SK-MEL-5 (cell line): ENCODE data around the gene ATP4A. TPM values are rescaled to one million over a fixed set of nuclear protein-coding genes. Genes with fewer than 3 reads are reported as not detected.
A peak's percentile ranks its signal among the peaks of the same experiment; 100 is the strongest.

Source experiments
- DNase-seq: peaks from one replicate; pipeline ENCODE4 v3.0.0-alpha.2; 2016; ENCODE audit warnings: low read depth, low spot score
- in situ Hi-C: cut with HindIII; loops from 2 replicates; pipeline ENCODE4 v1.10.0; 2016; ENCODE audit warnings: low sequenced_read_pairs, high pct_unique_total_duplicates, low pct_unique_long_range_greater_than_20kb
- total RNA-seq: library from RNA; depleted of rRNA; stranded (reverse); fragments of >200 nt; shearing (Covaris generic); gene quantifications from 2 replicates; pipeline ENCODE4 v1.2.3, GENCODE V29; 2014

Gene ATP4A
- total RNA-seq, 1 experiment from 2014 or later, result not detected

DNA sequence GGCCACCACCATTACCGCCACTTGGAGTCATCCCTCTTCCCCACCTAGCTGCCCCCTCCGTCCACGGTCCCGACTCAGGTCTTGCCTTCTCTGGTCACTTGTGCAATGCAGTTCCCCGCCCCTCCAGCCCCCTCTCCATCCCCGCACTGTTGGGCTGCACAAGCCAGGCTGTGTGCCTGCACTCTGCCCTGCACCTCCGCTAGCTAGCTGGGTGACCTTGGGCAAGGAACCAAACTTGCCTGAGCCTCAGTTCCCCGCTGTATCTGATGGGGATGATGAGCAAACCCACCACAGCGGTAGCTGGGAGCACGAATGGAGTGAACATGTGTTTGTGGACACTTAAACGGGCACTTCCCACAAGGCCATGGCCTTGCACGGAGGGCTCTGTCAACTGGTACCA is 23.6 kb downstream of the ATP4A start:
- no peak for DNase-seq
- in situ Hi-C loops, result no loop called here

DNA sequence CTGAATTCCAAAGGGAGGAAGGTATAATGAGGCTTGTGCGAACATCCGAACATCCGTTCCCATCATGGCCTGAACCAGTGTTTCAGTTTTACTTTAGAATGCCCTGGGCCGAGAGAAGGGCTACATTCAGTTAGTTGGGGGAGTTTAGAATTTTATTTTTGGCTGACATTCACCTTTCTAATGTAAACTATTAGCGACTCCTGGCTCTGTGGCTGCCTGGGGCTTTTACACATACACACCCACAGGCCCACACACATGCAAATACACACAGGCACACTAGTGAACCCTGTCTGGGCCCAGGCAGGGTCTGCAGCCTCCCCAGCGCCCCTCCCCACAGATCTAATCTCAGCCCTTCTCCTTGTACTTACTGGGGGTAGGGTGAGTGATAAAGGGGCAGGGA is 24.1 kb downstream of the ATP4A start:
- DNase-seq, result no peak
- in situ Hi-C loops, result no loop called here

DNA sequence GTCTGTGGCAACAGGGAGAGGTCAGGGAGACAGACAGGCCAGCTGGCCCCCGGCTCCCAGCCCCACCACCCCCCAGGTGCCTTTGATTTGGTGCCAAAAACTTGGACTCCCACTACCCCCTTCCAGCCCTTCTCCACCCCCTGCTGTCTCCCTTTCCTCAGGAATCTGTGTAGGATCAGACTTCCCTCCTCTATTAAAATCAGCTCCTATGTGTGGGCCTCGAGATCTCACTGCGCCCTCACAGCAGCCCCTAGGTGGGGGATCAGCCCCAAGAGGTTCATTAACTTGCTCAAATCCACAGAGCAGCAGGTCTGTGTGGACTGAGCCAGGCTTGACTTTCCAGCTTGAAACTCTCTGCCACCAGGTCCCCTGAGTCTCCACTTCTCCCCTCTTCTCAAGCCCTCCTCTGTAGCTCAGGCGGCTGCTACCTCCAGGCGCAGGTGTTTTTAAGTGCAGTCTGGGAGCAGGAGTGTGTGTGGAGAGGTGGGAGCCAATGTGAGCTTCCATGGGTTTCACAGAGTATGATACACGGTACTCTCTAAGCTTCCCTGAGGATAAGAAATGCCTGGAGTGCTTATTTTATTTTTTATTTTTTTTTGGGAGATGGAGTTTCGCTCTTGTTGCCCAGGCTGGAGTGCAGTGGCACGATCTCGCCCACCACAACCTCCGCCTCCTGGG is 28.5 kb downstream of the ATP4A start:
- in situ Hi-C loops, result no loop called here

GRCh38 chr19:35533822-35534392 is 29.6 kb downstream of the ATP4A start:
- in situ Hi-C loops, result no loop called here
- DNase-seq, result no peak

More for the DNA sequence above, 28.5 kb downstream of the ATP4A start:
- DNase-seq, result no peak

- DNase-seq, result no peak
- in situ Hi-C loops, result no loop called here
Measured at GRCh38 chr19:35533201-35533821, 30.1 kb downstream of the ATP4A start, which contains the start of gene GAPDHS. Gene GAPDHS (plus strand): TSS chr19:35533456. CDS start chr19:35533528, 72 bp downstream.

- DNase-seq, result no peak
- in situ Hi-C loops, result no loop called here
Measured at GRCh38 chr19:35531291-35531690, 32.2 kb downstream of the ATP4A start.

DNA sequence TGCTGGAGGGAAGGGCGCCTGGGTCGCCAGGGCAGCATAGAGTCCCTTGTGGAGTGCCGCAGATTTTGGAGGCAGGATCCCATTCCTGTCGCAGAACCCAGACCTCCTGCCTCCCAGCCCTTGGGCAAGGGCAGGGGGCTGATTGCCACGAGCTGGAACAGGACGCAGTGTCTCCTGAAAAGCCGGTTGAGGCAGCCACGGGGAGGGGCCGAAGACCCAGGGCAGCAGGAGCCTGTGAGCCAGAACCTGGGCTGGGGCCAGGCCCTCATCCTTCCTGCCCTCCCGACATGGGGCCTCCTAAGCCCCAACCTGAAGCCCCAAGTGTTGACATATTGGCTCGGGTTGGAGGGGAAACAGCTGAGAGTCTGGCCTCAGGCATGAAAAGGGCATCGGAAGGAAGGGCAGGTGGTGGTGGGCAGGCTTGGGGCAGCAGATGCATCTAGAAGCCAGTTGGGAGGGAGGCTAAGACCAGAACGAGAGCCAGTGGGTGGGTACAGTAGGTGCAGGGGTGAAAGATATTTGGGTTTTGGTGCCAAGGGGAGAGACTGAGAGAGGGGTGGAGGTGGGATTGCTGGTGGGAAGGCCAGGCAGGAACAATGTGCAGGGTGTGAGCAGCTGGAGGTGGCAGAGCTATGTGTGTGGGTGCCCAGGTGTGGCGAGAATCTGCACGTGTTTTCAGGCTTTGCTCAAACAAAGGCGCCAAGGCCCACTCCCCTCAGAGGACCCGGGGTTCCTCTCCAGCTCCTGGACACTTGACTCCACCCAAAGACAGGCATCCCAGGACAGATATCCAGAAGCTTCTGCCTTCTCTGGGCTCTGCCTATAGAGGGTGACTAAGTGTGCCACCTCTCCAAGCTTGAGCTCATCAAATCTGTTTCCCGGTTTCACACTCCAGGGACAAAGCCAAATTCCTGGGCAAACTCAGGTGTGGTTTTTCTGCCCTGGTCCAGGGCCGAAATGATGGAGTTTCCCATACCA is 33.9 kb downstream of the ATP4A start:
- in situ Hi-C loops, result no loop called here

GRCh38 chr19:35528218-35529038 is 35.0 kb downstream of the ATP4A start, which contains the start of gene SBSN:
Gene SBSN (minus strand): TSS chr19:35528311. CDS start chr19:35528281, 30 bp downstream.
- in situ Hi-C loops, result no loop called here
- DNase-seq, result no peak

More for the DNA sequence above, 33.9 kb downstream of the ATP4A start:
- DNase-seq, result no peak

DNA sequence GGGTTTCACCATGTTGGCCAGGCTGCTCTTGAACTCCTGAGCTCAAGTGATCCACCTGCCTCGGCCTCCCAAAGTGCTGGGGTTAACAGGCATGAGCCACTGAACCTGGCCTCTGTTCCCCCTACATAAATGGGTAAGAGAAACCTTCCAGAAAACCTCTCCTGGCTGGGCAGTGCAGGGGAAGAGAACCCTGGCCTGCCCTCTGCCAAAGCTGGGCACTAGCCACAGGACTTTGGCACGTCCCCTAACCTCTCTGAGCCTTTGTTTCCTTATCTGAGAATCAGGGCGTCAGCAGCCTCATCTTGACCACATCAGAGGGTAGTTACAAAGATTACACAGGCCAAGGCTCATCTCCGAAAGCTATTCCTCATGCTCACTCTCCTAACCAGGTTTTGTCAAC is 37.6 kb downstream of the ATP4A start:
- in situ Hi-C loops, result no loop called here
- DNase-seq, result no peak

DNA sequence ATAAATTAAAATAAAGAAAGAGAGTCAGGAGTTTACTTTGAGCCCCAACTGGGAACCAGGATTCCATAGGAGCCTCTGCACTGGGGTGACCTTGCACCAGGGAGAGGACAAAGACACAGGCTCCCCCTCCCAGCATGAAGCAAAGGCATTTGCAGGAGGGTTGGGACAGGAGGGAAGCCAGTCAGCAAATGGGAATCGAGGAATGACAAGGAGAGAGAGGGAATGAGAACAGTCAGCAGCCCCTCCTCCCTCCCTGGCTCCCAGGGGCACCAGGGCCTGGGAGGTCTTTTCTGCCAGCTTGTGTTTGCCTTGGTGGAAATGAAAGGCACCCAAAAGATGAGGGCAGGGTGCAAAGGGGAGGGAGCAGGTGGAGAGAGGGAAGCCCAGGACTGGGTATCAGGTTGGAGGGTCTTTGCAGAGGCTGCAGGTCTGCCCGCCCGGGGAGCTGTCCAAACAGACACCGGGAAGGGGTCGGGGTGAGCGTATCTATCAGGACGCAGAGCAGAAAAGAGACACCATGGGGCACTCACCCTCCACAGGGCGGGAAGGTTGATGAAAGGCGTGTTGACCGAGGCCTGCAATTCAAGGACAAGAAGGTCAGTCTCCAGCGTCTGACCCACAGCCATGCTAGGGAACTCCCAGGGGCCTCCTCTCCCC is 39.1 kb downstream of the ATP4A start:
- in situ Hi-C loops, result no loop called here
- DNase-seq, result no peak

- in situ Hi-C loops, result no loop called here
- no peak for DNase-seq
Measured at GRCh38 chr19:35522745-35523327, 40.6 kb downstream of the ATP4A start.

DNA sequence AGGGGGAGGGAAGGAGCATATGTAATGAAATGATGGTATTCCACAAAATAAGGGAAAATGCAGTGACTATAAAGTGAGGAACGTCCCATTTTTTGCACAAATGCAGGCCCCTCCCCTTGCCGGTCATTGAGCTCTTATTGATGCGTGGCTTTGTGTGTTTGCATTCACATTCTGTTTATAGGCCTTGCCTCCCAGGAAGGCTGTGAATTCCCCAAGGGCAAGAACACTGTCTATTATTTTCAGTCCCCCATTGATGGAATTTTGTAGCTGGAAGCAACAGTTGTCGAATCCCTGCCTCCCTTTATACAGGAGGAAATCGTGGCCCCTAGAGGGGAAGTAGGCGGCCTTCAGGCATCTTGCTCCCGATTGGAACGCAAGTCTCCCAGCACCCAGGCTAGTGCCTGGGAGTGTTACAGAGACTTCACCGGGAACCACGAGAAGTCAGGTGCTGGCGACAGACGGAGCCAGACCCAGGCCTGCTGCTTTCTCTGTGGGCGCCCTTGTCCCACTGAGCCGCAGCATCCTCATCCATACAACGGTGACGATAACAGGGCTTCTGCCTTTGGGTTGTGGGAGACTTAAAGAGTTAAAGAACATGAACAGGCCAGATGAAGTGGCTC is 42.2 kb downstream of the ATP4A start:
- in situ Hi-C loops, result no loop called here
- DNase-seq, result peak; percentile 54

DNA sequence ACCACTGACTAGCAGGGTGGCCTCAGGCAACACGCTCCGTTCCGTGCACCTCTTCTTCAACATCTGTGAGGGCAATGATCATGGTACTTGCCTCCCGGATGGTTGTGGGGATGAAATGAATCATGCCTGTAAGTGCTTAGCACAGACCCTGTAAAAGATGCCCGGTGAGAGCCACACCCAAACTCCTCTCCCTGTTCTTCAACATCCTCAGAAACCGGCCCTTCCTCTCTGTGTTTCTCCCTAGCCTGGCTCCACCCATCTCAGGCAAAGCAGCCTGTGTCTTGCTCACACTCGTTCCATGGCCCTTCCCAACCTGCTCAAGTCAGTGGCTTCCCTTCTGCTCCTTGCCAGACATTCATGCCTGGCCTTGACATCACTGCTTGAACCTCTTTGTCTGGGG is 44.2 kb downstream of the ATP4A start:
- DNase-seq, result no peak

GRCh38 chr19:35518313-35518712 is 45.1 kb downstream of the ATP4A start:
- DNase-seq, result peak; percentile 90
- in situ Hi-C loops, result no loop called here

More for the DNA sequence above, 44.2 kb downstream of the ATP4A start:
- in situ Hi-C loops, result no loop called here

DNA sequence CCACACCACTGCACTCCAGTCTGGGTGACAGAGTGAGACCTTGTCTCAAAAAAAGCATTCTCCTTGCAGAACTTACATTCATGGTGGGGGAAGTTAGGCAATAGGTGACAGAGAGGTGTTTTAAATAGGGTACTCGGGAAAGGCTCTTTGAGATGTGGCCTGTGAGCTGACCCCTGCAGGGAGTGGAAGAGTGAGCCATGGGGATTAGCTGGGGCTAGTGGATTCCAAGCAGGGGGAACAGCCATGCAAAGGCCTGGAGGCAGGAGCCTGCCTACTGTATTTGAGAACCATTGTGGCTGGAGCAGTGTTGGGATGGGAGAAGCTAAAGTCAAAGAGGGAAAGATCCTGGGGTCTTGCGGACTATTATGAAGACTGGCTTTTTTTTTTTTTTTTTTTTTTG is 46.1 kb downstream of the ATP4A start:
- in situ Hi-C loops, result no loop called here
- no peak for DNase-seq

DNA sequence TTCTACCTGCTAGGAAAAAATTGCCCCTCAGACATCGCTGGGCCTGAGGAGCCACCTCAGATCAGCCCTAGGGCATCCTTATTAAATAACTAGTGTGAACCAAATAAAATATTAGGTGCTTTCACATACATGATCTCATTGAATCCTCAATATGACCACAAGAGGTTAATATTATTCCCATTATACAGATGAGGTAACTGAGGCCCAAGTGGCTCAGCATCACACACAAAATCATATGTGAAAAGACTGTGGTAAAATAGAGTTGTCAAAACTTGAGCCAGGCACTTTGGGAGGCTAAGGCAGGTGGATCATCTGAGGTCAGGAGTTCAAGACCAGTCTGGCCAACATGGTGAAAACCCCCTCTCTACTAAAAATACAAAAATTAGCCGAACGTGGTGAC is 47.1 kb downstream of the ATP4A start:
- in situ Hi-C loops, result no loop called here

More for the DNA sequence above, 47.1 kb downstream of the ATP4A start:
- no peak for DNase-seq
